Glutamatergic neuron (in vitro differentiated cells): ENCODE data around the gene RAB38. TPM values are rescaled to one million over a fixed set of nuclear protein-coding genes. Genes with fewer than 3 reads are reported as not detected.

Experiments
- DNase-seq: peaks from one replicate; pipeline ENCODE4 v3.0.0; 2022
- H3K27ac Mint-ChIP-seq: one replicate; pipeline ENCODE4 v1.8.0; 2020; ENCODE audit warnings: mild to moderate bottlenecking, mixed read lengths, inconsistent platforms; ENCODE audit not compliant: unreplicated experiment
- H3K27me3 Mint-ChIP-seq: one replicate; pipeline ENCODE4 v1.8.0; 2020; ENCODE audit warnings: mild to moderate bottlenecking, moderate library complexity, mixed read lengths, inconsistent platforms; ENCODE audit not compliant: unreplicated experiment
- H3K36me3 Mint-ChIP-seq: one replicate; pipeline ENCODE4 v1.8.0; 2020; ENCODE audit warnings: mild to moderate bottlenecking, mixed read lengths, inconsistent platforms; ENCODE audit not compliant: unreplicated experiment
- H3K4me1 Mint-ChIP-seq: one replicate; pipeline ENCODE4 v1.8.0; 2020; ENCODE audit warnings: mild to moderate bottlenecking, low read depth, mixed read lengths, inconsistent platforms; ENCODE audit not compliant: unreplicated experiment
- H3K4me3 Mint-ChIP-seq: one replicate; pipeline ENCODE4 v1.8.0; 2020; ENCODE audit warnings: mild to moderate bottlenecking, mixed read lengths, inconsistent platforms; ENCODE audit not compliant: unreplicated experiment
- H3K9me3 Mint-ChIP-seq: one replicate; pipeline ENCODE4 v1.8.0; 2020; ENCODE audit warnings: mild to moderate bottlenecking, moderate library complexity, mixed read lengths, inconsistent platforms; ENCODE audit not compliant: unreplicated experiment
- CTCF ChIP-seq: fragments of 200-600 bp; sonication (generic); IDR thresholded peaks from one replicate; pipeline ENCODE4 v1.5.0; 2021; ENCODE audit not compliant: partially characterized antibody, unreplicated experiment
- total RNA-seq: library from RNA; stranded (reverse); fragmentation: NEBNext Ultra II Directional; extraction: Animal tissue kit (Norgen Biotek cat#: 25700); gene quantifications from one replicate; pipeline ENCODE4 v1.2.1, GENCODE V29; 2021; ENCODE audit not compliant: unreplicated experiment

The RAB38 gene
- total RNA-seq, 1 donor from 2014 or later: 0.76 TPM

- no peak for TF ChIP-seq CTCF
Observed at GRCh38 chr11:88167853-88168252, 7.4 kb downstream of the RAB38 start.

DNA sequence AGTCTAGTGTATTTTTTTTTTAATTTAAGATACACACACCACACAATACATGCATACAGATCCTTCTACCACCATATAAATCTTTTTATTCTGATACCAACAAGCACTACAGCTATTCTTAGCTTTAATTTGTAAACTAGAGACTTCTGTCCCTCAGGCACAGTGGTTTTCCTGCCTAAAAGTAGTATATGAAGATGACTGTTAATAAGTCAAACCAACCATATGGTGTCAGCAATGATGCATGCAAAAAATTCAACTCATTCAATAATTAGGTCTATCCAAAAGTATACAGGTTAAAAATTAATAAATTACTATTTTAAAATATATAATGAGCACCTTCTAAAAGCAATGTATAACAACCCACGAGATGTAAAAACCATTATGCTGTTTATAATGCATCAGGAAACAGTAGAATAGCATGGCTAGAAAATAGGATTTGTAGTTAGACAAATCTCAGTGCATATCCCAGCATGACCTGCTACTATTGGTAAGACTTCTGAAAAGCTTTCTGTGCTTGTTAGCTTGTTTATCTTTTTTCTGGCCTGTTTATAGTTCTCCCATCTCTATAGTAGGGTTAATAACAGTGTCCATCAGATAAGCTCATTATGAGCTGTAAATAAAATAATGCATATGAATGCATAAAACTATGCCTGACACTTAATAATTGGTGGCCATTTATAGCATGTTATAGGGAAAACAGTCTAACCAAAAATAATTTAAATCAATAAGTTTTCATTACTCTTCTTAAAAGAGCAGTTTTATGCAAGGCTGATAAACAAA is 10.2 kb downstream of the RAB38 start:
- Mint-ChIP-seq H3K36me3 (no peaks in the 10 kb centered on the region), H3K27ac (no peak overlapping the region), H3K4me1 (no peaks in the 10 kb centered on the region), H3K27me3 (no peaks in the 10 kb centered on the region), H3K4me3 (no peak overlapping the region), H3K9me3 (peaks cover 2% of the 10 kb centered on the region)
- DNase-seq: no peak
- TF ChIP-seq CTCF: no peak

More at GRCh38 chr11:88167853-88168252, 7.4 kb downstream of the RAB38 start:
- no peaks in the 10 kb centered on the region for H3K9me3 Mint-ChIP-seq
- H3K36me3 Mint-ChIP-seq: no peaks in the 10 kb centered on the region
- no peak for DNase-seq
- H3K27ac Mint-ChIP-seq: no peak overlapping the region
- H3K4me3 Mint-ChIP-seq: no peak overlapping the region
- no peaks in the 10 kb centered on the region for H3K4me1 Mint-ChIP-seq
- H3K27me3 Mint-ChIP-seq: no peaks in the 10 kb centered on the region

- peaks cover 3% of the 10 kb centered on the region for H3K9me3 Mint-ChIP-seq
Observed at GRCh38 chr11:88164320-88164719, 10.9 kb downstream of the RAB38 start.

DNA sequence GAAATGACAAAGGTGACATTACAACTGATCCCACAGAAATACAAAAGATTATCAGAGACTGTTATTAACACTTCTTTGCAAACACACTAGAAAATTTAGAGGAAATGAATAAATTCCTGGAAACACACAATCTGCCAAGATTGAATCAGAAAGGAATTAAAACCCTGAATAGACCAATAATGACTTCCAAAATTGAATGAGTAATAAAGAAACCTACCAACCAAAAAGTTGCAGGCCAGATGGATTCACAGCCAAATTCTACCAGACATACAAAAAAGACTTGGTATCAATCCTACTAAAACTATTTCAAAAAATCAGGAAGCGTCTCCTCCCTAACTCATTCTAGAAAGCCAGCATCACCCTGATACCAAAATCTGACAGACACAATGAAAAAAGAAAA is 17.2 kb downstream of the RAB38 start:
- Mint-ChIP-seq H3K4me1 (no peaks in the 10 kb centered on the region), H3K27ac (no peak overlapping the region), H3K4me3 (no peak overlapping the region), H3K27me3 (no peaks in the 10 kb centered on the region), H3K9me3 (peaks cover 3% of the 10 kb centered on the region), H3K36me3 (peaks cover 6% of the 10 kb centered on the region)
- no peak for TF ChIP-seq CTCF
- no peak for DNase-seq

More at GRCh38 chr11:88164320-88164719, 10.9 kb downstream of the RAB38 start:
- Mint-ChIP-seq H3K4me1 (no peaks in the 10 kb centered on the region), H3K4me3 (no peak overlapping the region), H3K36me3 (no peaks in the 10 kb centered on the region), H3K27ac (no peak overlapping the region), H3K27me3 (no peaks in the 10 kb centered on the region)
- no peak for TF ChIP-seq CTCF
- no peak for DNase-seq

DNA sequence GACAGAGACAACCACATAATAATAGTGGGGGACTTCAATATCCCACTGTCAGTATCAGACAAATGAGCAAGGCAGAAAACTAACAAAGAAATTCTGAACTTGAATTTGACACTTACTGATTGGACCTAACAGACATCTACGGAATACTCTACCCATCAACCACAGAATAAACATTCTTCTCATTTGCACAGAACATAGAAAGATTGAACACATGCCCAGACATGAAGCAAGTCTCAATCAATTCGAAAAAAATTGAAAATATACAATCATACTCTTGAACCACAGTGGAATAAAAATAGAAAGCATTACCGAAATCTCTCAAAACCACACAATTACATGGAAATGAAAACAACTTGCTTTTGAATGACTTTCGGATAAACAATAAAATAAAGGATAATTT is 17.9 kb downstream of the RAB38 start:
- no peak overlapping the region for H3K4me3 Mint-ChIP-seq
- peaks cover 3% of the 10 kb centered on the region for H3K9me3 Mint-ChIP-seq
- no peaks in the 10 kb centered on the region for H3K4me1 Mint-ChIP-seq
- H3K27ac Mint-ChIP-seq: no peak overlapping the region
- no peak for DNase-seq
- no peak for TF ChIP-seq CTCF
- no peaks in the 10 kb centered on the region for H3K27me3 Mint-ChIP-seq
- peaks cover 6% of the 10 kb centered on the region for H3K36me3 Mint-ChIP-seq
